GM21367 (cell line): Measurements from ENCODE around the gene DHX8.

Experiments used
- ATAC-seq: cut with Tn5 transposase; IDR thresholded peaks from one replicate; pipeline ENCODE4 v1.9.1; 2021; ENCODE audit not compliant: unreplicated experiment

Gene DHX8

DNA sequence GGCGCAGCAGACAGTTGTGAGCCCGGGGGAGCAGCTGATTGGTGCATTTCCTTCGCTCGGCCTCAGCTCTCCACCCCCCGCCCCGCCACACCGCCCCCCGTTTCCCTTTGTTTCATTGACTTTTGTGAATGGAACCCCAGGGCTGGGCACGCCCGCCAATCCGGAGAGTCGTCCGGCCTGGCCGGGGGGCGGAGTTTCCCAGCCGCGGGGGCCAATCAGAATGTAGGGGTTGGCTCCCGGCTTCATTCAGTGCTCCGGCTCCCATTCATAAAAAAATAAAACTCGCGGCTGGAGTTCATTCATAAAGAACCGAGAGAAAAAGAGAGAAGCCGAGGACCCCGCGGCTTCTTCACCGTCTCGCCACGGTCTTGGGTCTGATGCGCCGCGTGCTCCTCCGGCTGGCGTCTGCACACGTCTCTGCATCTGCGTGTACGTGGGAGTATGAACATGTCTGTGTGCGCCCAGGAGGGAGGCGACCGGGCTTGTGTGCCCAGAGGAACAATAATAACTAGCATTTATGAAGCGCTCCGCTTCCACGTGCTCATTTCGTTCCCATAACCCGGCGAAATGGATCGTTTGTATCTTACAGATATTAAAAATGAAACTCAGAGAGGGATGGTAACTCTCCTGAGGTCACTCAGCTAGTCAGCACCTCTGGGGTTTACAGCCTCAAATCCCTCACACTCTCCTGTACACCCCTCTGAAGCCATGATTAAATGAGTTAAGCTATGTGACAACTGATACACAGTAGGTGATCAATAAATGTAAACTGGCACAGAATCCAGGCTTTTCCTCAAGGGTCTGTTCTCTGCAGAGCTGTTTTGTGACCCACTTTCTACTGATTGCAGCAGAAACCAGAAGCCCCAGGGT, 62.8 kb downstream of the DHX8 start, which contains the start of gene ETV4:
ETV4 (minus strand) TSS at position 22 of the 870 bp plus-strand sequence. CDS start 723 bp downstream, outside the sequence.
- peak; percentile 40 for ATAC-seq

DNA sequence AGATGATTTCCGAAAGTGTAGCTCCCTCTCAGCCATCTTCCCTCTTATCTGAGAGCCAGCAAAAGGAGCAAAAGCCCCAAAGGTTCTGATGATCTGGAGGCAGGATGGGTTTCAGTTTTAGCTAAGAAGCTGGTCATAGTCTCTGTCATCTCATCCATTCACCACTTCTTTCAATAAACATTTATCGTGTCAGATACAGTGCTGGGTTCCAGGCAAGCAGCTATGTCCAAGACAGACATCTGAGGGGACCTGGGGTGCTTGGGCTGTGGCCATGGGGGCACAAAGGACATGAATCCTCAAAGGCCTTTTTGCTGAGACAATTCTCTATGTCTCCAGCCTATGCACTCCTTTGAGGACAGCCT, 63.4 kb downstream of the DHX8 start:
- no peak for ATAC-seq

DNA sequence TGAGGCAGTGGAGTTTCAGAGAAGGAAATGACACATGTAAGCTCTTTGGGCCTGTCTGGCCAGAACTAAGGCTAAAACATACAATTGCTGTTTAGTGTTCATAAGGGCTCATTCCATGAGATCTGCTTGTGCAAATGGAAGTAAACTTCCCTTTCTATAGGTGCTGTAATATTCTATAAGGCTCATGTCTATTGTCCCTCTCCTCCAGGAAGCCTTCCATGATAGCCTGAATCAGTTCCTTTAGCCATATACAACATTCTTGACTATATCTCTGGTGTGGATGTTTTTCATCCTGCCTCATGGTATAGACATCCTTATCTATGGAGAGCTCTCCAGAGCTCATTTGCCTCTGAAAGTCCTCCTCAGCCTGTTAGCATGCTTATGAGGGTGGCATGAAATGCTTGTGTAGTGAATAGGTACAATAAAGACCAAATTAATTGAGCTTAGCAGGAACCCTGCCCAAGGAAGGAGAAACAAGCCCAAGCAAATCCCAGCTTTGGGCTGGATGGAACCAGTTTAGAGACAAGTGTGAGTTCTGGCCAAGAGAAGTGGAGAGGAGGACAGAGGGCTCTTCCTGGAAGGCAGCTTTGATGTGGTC, 64.0 kb downstream of the DHX8 start:
- ATAC-seq, result no peak

DNA sequence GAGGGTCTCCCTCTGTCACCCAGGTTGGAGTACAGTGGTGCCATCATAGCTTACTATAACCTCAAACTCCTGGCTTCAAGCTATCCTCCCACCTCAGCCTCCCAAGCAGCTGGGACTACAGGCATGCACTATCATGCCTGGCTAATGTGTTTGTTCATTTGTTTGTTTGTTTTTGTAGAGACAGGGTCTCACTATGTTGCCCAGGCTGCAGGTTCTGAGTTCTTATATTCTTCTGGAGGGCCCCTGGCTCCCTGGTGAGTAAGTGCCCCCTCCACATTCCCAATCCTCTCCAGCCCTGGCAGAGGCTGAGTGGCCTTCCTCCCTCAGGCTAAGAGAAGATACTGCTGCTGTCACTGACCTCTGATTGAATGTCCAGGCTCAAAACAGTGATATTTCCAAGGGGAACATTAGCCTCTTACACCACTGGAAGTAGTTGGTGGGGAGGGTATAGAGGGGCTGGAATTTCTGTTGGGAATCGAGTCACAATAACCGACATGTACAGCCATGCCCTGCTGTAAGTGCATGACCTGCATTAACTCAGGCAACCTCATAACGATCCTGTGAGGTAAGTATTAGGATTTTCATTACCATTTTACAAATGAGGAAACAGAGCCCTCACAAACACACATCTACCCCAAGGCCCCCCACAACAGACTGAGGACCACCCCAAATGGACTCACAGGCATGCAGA, 65.1 kb downstream of the DHX8 start:
- ATAC-seq, result no peak

DNA sequence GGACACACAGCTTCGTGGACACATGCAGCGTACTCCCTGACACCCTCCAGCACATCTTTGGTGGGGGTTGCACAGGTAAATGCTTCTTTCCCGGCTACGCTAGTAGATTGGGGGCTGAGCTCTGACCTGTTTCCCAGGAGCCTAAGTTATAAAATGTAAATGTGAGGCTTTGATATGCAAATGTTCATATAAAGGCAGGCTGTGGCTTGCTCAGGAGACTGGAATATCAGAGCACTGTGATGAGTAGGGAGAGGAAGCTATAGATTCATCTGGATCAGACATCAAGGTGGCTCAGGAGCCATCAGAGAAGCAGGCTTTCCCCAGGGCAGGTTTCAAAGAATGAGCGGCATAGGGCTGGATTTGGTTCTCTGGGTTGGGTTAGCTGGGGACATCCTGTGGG, 65.7 kb downstream of the DHX8 start:
- no peak for ATAC-seq

DNA sequence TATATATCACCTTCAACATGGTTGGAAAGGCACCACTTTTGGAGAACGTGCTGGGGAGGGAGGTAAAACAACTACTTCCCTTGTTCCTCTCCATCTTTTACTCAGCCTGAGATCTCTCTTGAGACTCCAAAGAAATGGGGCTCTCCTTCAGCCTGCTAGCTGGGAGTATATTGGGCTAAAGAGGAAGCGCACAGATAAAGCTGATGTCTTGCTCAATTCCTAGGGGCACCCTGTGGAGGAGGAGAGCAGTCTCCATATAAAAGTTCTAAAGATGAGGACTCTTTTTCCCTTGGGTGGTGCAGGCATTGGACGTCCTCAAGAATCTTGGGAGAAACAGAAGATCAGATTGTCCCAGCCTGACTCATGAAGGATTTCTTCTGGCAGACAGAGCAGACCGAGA, 67.0 kb downstream of the DHX8 start:
- ATAC-seq, result no peak

DNA sequence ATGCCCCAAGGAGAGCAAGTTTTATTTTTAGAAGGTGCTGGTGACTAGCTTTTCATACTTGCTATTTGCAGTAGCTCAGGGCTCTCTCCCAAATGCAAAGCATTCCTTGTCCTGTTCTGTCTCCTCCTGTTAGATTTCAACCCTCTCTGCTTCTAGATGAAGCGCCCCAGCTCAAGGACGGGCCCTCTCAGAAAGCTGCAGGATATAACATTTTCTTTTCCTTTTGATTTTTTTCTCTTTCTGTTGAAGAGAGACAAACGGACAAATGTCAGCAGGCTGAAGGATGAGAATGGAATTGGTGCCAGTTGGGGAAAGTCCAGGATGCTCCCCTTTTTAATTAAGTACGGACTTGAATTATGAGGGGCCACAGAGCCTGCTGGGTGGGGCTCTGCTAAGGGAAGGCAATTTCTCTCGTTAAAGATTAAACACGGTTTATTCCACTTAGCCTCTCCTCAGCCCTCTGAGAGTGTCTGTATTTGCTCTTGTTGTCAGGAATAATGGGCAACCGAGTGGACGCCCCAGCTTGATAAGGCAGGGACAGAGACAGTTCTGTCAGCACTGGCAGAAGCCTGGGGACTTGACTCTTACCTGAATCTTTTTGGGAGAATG, 68.6 kb downstream of the DHX8 start:
- no peak for ATAC-seq

DNA sequence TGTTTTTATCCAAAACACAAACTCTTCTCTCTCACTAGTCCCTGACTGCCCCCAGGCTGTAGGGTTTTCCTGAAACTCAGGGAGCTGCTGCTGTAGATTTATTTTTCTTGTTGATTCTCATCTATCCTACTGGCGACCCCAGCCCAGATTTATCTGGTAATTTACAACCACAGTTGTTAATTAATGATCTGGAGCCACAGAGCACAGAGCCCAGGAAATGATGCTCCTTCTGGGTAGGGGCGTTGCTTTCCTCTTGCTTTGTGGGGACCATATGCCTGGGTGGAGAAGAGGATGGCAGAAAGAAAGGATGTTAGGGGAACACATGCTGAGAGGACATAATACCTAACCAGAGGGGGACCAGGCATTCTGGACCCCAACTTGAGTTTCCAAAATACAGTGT, 69.8 kb downstream of the DHX8 start:
- no peak for ATAC-seq

DNA sequence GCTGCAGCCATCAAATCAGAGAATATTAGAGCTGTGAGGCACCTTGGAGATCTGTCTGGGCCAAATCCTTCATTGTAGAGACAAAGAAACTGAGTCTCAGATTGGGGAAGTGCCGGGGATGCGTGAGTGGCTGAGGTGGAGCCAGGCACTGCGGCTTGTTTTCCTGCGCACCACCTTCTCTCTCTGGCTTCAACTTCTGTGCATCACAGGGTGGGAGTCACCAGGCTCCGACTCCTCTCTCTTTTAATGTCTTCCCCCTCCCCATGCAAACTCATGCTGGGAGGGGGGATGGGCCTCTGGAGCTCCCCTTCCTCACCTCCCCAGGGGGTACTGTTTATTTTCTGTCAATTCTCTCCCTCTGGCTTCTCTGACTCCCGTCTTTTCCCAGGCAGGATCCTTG, 71.1 kb downstream of the DHX8 start:
- no peak for ATAC-seq

DNA sequence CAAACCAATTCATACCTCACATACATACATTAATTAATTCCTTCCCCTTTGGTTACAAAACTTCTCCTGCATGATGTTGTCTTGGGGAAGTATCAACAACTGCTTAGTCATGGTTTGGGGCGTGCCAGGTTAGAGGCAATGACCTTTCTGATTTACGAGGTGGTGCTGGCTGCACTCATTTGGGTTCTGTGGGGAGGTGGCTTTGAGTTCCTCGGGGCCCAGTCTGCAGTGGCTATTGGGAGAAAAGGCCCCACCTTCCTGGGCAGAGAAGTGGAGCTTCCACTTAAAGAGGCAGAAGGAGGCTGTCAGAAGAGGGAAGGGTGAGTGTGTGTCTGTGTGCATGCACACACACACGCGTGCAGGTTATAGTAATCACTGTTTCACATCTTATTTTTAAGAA, 72.5 kb downstream of the DHX8 start:
- no peak for ATAC-seq

DNA sequence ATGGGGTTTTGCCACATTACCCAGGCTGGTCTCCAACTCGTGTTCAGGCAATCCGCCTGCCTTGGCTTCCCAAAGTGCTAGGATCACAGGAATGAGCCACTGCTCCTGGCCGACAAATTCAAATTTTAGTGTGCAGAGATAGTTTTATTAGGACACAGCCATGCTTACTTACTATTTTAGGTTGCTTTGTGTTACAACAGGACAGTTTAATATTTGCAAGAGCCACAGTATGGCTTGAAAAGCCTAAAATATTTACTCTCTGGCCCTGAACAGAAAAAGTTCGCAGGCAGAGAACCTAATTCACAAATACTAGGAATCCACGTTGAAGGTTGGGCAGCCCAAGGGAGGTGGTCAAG, 75.0 kb downstream of the DHX8 start:
- ATAC-seq, result no peak

DNA sequence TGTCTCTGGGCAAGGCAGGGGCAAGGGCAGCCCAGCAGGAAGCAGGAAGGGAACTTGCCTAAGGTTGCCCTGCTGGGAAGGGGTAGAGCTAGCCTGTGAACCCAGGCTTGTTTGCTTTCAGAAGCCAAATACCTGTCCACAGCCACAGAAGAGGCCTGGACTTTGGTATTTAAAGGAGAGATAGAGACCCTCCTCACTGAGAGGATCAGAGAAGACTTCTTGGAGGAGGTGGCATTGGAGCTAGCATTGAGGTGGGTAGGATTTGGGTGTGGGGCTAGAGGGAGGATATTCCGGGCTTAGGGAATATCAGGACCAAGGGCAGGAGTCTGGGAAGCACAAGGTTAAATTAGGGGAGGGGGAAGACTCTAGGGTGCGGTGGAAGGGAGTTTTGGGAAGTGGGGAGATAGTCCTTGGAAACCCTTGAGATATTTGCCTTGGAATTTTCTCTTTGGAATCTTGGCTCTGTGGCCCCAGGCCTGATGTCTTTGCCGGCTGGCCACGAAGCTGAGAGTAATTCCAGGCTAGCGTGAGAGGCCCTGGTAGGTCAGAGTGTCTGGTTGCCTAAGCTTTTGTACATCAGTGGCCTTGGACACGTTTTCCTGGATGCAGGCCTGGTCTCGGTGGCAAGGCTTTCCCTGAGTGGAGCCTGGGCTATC, 75.5 kb downstream of the DHX8 start:
- no peak for ATAC-seq

DNA sequence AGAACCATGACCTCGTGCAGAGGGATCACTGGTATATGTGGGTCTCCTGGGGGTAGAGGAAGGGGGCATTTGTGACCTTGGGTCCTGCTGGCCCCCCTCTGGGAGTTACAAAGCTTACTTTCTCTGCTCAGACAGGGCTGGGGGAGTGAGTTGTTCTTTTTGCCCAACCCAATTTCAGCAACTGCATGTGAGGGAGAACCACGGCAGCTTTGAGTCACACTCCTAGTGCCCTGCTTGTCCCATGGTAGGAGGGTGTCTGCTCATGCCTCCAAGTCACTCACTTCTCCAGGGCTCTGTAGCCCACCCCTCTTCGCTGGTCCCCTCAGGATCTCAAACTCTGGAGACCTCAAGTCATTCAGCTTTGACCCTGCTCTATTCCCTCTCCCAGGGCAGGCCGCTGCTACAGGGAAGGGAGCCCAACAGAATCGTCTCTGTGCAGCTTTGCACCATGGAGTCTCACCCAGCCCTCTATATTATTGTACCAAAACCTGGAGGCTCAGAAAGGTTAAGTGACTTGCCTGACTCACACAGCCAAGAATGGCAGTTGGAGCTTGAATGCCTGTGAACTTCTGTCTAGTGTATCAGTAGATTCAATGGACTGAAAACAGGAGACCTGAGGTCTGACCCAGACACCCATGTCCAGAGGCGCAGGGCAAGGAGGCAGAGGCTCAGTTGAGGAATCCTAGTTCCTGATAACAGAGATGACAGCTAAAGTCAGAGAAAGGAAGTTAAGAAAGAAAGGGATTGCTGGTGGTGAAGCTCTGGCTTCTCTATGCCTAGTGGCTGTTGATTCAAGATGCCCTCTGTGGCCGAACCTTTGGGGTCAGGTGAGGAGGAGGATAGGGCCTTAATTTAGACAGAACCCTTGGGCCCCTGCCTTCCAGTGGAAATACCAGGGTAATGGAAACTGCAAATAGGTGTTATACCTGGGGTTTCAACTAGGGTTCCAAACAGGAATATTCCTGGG, 77.0 kb downstream of the DHX8 start:
- no peak for ATAC-seq

DNA sequence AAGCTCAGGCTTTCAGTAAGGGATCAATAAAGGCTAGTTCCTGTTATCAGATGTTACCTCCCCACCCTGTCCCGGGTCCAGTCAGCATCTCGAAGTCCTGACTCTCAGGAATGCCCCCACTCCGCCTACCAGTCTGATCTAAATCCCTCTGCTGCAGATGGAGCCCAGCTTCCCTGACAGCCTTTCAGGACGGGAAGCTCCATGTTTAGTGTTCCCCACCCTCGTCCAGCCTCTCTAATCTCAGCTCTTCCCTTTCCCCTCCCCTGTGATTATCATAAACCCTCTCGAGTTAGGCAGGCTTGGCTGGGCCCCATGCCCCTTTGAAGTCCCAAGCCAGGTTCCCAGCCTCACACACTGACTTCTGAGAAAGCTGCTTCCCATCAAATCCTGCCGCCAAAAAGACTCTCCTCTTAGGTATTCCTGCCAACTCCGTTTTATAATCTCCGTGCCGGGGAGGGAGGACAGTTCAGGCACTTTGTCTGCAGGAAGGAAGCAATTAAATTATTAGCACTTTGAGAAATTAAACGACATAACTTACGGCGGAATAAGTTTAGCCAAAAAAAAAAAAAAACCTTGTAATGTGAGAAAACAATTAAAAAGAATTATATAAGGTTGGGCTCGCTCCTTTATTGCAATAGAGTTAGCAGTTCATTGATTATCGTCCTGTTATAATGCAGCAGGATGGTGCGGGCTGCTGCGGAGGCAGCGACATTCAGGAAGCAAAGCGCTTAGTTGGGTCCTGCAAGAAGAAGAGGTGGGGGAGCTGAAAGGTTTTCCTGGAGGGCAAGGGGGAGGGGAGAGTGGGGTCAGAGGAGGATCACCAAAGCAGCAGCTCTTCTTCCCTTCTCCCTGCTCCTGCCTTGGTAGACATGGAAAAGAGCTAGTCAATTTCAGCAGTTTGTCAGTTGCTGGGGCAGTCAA, 79.2 kb downstream of the DHX8 start:
- no peak for ATAC-seq

DNA sequence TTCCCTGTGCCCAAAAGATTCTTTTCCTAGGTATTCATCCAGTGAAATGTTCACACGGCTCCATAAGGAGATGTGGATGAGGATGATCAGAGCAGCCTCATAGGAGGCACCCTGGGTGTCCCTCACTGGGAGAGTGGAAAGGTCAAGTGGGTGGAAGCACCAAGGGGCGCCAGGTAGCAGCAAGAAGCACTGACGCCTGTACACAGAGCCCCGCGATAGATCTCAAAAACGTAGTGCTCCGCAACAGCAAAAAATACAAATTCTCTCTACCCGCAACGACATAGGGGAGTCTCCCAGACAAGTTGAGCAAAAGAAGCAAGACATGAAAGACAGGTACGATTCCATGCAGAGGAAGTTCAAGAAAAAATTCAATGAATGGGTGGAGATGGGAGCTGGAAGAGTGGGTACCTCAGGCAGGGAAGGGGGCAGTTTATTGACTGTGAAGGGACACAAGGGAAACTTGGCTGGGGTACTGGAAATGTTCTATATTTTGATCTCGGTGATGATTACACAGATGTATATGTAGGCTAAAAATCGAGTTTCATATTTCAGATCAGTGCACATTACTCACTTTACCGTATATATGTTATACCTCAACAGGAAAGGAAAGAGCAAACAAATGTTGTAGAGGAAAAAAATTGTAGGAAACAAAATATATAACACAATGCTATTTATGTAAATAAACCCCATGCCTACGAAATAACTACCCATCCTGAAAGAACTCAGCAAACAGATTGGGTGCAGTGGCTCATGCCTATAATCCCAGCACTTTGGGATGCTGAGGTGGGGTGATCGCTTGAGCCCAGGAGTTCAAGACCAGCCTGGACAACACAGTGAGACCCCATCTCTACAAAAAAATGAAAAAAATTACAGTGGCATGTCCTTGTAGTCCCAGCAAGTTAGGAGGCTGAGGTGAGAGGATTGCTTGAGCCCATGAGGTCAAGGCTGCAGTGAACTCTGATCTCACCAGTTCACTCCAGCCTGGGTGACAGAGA, 80.1 kb downstream of the DHX8 start:
- ATAC-seq, result no peak

DNA sequence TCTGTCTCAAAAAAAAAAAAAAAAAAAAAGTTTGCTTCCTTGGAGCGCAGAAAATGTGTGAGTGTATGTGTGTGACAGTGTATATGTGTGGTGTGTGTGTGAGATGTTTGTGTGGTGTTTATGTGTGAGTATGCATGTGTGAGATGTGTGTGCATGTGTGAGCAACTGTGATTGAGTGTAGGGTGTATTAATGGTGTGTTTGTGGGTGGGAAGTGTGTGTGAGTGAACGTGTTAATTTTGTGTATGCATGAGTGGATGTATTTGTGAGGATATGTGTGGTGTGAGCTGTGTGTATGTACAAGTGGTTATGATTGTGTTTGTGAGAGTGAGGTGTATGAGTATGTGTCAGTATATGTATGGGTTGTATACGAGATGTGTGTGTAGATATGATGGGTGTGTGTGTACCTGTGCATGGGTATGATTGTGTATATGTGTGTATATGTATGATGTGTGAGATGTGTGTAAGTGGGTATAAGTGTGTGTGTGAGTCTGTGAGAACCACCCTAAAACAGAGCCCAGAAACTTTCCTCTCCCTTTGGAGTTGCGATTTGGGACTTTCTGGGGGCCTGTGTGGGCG, 84.8 kb downstream of the DHX8 start:
- no peak for ATAC-seq

DNA sequence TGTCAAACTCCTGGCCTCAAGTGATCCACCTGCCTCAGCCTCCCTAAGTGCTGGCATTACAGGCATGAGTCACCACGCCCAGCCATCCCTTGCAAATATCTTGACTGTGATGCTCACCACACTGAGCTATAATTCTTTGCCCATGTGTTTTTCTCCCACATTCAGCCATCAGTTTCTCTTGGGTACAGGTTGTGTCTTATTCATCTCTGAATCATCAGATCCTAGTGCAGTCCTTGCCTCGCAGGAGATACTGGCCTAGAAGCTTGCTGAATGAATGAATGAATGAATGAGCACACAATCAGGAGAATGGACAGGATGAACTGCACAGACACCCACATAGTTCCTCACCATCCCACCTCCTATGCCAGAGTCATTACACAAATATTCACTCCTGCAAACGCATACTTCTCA, 86.7 kb downstream of the DHX8 start:
- no peak for ATAC-seq
